Stimulated activated CD4-positive, alpha-beta T cell treated with anti-CD3 and anti-CD28 coated beads, Interleukin-1b, Interleukin-23, amount 100 ng/mL, for 4 hours (primary cell): ENCODE measurements around the gene TBCD.

Experiments used
- DNase-seq, 2 donors: peaks; one replicate each; pipeline ENCODE4 v3.0.0-alpha.2; 2020; ENCODE audit warnings: low read depth in 2 of 2

Gene TBCD

GRCh38 chr17:82751571-82752370 is at the start of gene TBCD:
TSS of gene TBCD (plus strand) at chr17:82752065. CDS start at chr17:82752194, 129 bp downstream.
- peak; percentile 92 to 93 for DNase-seq

- DNase-seq = no peak
Measured at GRCh38 chr17:82702231-82702927, 49.5 kb upstream of the TBCD start.

- DNase-seq = no peak
Measured at GRCh38 chr17:82703036-82703745, 48.7 kb upstream of the TBCD start.

GRCh38 chr17:82703935-82704865 is 47.7 kb upstream of the TBCD start:
- DNase-seq = no peak

- DNase-seq = no peak
Measured at GRCh38 chr17:82704886-82705285, 47.0 kb upstream of the TBCD start.

- DNase-seq = no peak
Measured at GRCh38 chr17:82705756-82706155, 46.1 kb upstream of the TBCD start.

- DNase-seq = no peak
Measured at GRCh38 chr17:82709024-82709675, 42.7 kb upstream of the TBCD start.

GRCh38 chr17:82709676-82710498 is 42.0 kb upstream of the TBCD start:
- DNase-seq = no peak

- DNase-seq = no peak
Measured at GRCh38 chr17:82710499-82711232, 41.2 kb upstream of the TBCD start.

GRCh38 chr17:82713071-82713723 is 38.7 kb upstream of the TBCD start:
- no peak for DNase-seq

- DNase-seq = peak; percentile 78 to 96
Measured at GRCh38 chr17:82716203-82717010, 35.5 kb upstream of the TBCD start, which contains the start of gene FN3KRP. TSS of gene FN3KRP (plus strand) at chr17:82716706. CDS start at chr17:82716756, 50 bp downstream.

GRCh38 chr17:82718986-82719685 is 32.7 kb upstream of the TBCD start:
- DNase-seq = no peak

GRCh38 chr17:82720204-82720603 is 31.7 kb upstream of the TBCD start:
- no peak for DNase-seq

- DNase-seq = no peak
Measured at GRCh38 chr17:82722341-82723013, 29.4 kb upstream of the TBCD start.

- no peak for DNase-seq
Measured at GRCh38 chr17:82723169-82723807, 28.6 kb upstream of the TBCD start.

GRCh38 chr17:82726427-82726826 is 25.4 kb upstream of the TBCD start:
- no peak for DNase-seq
